ENCODE data around the gene KCNQ1.

DNA sequence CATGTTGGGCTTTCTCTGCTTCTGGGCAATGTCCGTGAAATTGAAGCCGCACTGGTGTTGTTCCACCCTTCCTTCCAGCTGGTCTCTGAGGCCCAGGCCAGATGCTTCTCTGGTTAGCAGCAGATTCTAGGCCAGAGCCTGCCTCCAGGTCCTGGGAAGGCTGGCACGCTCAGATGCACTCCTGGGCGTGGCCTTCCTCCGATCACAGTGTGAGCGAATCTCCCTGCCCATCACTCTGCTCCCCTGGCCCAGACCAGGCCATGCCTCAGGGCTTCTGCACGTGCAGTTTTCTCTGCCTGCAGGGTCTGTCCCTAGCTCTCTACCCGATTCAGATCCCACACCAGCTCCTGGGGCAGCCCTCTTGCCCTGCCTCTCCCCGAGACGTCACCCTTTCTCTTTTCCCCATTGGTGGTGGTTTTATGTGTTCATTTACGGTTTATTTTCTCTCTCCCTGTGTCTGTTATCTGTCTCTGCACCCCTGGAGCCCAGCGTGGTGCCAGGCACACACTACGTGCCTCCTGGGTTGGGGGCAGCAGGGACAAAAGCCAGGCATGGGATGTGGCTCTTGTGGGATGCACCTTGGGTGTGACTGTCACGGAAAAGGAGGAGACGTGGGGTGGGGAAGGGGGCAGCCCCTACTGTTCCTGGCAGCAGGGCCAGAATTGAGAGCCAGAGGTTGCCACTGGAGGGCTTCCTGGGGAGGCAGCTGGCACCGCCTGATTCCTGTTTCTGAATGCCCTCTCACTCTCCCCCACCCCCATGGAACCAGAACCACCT is 66.0 kb downstream of the KCNQ1 start:
- TF ChIP-seq POLR2AphosphoS5 (IDR thresholded peaks at IDR 0.05; ENCODE audit: insufficient read depth, low read depth, low read length) (no peak), POLR2A (IDR thresholded peaks at IDR 0.05; ENCODE audit: low read depth, low read length) (no peak), EZH2 (IDR thresholded peaks at IDR 0.05; ENCODE audit: borderline replicate concordance, low read depth, low read length, severe bottlenecking) (no peak), JUN (IDR thresholded peaks at IDR 0.05; ENCODE audit: borderline replicate concordance, insufficient read depth, insufficient read length, low read depth) (no peak), MYC (IDR thresholded peaks at IDR 0.05; ENCODE audit: low read depth, low read length) (no peak), FOS (IDR thresholded peaks at IDR 0.05; ENCODE audit: borderline replicate concordance, insufficient read depth, low read length) (no peak)
- TF ChIP-seq, protein P1, sequence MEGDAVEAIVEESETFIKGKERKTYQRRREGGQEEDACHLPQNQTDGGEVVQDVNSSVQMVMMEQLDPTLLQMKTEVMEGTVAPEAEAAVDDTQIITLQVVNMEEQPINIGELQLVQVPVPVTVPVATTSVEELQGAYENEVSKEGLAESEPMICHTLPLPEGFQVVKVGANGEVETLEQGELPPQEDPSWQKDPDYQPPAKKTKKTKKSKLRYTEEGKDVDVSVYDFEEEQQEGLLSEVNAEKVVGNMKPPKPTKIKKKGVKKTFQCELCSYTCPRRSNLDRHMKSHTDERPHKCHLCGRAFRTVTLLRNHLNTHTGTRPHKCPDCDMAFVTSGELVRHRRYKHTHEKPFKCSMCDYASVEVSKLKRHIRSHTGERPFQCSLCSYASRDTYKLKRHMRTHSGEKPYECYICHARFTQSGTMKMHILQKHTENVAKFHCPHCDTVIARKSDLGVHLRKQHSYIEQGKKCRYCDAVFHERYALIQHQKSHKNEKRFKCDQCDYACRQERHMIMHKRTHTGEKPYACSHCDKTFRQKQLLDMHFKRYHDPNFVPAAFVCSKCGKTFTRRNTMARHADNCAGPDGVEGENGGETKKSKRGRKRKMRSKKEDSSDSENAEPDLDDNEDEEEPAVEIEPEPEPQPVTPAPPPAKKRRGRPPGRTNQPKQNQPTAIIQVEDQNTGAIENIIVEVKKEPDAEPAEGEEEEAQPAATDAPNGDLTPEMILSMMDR (IDR thresholded peaks at IDR 0.05; ENCODE audit: extremely low read depth in 1 of 2, insufficient read depth in 1 of 2, low read depth in 1 of 2, low read length in 2 of 2) = no peak
- TF ChIP-seq, protein P2, sequence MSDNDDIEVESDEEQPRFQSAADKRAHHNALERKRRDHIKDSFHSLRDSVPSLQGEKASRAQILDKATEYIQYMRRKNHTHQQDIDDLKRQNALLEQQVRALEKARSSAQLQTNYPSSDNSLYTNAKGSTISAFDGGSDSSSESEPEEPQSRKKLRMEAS (IDR thresholded peaks at IDR 0.05; ENCODE audit: insufficient read depth, insufficient read length) = no peak
